ENCODE data around the gene SBF2.

Gene SBF2

DNA sequence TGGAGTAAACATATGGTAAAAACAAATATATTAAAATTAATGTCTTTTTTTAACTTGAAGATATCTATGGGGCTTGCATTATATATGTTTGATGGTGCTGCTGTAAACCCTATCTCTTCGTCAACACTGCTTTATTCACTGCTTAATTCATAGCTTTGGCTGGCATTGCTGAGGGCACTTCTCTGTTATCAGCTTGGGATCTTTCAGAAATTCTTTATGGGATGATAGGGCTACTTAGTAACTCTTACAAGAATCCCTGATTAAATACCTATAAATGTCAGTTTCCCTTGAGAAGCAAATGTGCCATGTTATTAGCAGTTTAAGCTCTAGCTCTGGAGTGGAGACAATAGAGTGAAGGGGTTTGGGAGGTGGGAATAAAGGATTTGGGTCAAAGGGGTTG lies 517.8 kb downstream of the SBF2 start:
- ChIA-PET CTCF (interaction anchor here (1.2 to 2.4 kb wide), 3 partner anchors 10 to 40 kb away, joined by 3 to 10 read pairs (median 8); no protein-coding TSS in a partner anchor), POLR2A (no interaction called here)
- DNase-seq (ENCODE audit: extremely low spot score) = no peak
- TF ChIP-seq, protein P1, sequence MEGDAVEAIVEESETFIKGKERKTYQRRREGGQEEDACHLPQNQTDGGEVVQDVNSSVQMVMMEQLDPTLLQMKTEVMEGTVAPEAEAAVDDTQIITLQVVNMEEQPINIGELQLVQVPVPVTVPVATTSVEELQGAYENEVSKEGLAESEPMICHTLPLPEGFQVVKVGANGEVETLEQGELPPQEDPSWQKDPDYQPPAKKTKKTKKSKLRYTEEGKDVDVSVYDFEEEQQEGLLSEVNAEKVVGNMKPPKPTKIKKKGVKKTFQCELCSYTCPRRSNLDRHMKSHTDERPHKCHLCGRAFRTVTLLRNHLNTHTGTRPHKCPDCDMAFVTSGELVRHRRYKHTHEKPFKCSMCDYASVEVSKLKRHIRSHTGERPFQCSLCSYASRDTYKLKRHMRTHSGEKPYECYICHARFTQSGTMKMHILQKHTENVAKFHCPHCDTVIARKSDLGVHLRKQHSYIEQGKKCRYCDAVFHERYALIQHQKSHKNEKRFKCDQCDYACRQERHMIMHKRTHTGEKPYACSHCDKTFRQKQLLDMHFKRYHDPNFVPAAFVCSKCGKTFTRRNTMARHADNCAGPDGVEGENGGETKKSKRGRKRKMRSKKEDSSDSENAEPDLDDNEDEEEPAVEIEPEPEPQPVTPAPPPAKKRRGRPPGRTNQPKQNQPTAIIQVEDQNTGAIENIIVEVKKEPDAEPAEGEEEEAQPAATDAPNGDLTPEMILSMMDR (IDR thresholded peaks at IDR 0.05; ENCODE audit: control extremely low read depth, extremely low read depth, low read depth, missing control alignments) = no peak

DNA sequence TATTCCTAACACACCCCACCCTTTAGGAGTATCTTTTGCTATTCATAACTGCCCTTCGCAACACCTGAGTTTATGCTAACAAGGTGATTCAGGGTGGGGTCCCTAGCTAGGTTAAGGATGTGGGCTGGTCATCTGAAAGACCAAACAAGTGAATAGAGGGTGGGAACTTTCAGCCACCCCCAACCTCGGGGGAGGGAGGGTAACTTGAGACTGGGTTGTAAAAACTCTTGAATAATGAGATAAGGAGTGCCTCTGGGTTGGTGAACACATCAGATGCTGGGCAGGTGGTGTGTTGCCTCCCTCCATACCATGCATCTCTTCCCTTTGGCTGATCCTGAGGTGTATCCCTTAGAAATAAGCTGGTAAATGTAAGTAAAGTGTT lies 518.6 kb downstream of the SBF2 start:
- TF ChIP-seq, protein P1 (IDR thresholded peaks at IDR 0.05; ENCODE audit: control extremely low read depth, extremely low read depth, low read depth, missing control alignments) = no peak
- no peak for DNase-seq (ENCODE audit: extremely low spot score)
- ChIA-PET CTCF (interaction anchor here (2.3 to 2.4 kb wide), 2 partner anchors 9 to 17 kb away, joined by 8 to 10 read pairs; no protein-coding TSS in a partner anchor), POLR2A (no interaction called here)

DNA sequence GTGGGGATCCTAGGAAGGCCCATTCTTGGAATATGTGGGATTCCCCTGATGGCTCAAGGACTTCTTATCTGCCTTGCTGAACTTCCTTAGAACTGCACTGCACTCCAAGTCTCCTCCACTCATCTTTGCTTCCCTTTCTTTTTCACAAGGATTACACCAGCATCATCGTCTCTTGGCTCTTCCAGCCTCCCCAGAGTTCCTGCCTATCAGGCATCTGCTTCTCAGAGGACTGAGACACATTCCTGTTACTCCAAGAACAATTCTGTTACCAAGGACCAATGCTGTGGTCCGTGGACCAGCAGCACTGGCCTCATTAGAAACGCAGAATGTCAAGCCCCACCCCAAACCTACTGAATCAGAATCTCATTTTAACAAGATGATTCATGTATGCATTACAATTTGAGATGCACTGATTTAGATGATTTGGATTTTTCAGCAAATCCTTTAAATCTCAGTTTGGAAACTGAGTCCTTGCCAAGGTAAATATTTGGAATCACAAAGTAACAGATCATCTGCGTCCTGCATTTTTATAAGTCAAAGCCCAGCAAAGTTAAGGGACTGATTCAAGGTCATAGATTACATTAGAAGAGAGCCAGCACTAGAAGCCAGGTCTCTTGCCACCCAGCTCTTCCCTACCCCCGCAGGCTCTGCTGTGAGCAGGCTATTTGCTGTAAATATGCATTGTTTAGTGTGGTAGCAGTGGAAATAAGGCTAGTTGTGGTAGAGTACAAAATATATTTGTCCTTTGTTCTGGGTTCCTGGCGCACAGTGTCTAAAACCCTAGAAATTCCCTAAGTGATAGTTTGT lies 519.2 kb downstream of the SBF2 start:
- TF ChIP-seq, protein P1 (IDR thresholded peaks at IDR 0.05; ENCODE audit: control extremely low read depth, extremely low read depth, low read depth, missing control alignments) = no peak
- CTCF ChIA-PET = interaction anchor here (2.3 kb wide), 1 partner anchor 8 kb away, joined by 8 read pairs; no protein-coding TSS in a partner anchor
- DNase-seq (ENCODE audit: extremely low spot score) = no peak
- POLR2A ChIA-PET = no interaction called here

DNA sequence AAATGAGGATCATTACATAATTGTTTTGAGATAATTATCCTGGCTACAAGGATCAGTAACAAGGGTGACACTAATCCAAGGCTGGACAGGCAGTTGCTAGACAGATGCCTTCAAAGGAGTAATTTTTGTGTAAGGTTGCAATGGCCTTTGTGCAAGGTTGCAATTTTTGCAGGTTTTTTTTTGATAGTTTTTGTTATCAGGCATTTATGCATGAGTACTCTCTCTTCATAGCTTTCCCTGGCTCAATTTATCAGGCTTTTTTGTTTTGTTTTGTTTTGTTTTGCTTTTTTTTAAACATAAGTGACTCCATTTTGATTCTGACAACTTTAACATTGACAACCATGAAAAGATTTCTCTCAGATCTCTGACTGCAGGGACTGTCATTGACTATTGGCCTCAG lies 519.9 kb downstream of the SBF2 start:
- no peak for DNase-seq (ENCODE audit: extremely low spot score)
- TF ChIP-seq, protein P1 (IDR thresholded peaks at IDR 0.05; ENCODE audit: control extremely low read depth, extremely low read depth, low read depth, missing control alignments) = no peak
- POLR2A ChIA-PET = no interaction called here
- CTCF ChIA-PET = no interaction called here

DNA sequence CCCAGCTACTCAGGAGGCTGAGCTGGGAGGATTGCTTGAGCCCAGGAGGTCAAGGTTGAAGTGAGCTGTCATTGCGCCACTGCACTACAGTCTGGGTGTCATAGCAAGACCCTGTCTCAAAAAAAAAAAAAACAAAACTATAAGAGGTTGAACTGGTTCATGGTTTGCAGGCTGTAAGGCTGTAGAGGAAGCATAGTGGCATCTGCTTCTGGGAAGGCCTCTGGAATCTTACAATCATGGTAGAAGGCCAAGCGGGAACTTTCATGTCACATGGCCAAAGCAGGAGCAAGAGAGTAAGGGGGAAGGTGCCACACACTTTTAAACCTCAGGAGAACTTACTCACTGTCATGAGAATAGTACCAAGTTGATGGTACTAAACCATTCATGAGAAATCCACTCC lies 520.5 kb downstream of the SBF2 start:
- TF ChIP-seq, protein P1 (IDR thresholded peaks at IDR 0.05; ENCODE audit: control extremely low read depth, extremely low read depth, low read depth, missing control alignments) = no peak
- CTCF ChIA-PET = no interaction called here
- no peak for DNase-seq (ENCODE audit: extremely low spot score)
- POLR2A ChIA-PET = no interaction called here

DNA sequence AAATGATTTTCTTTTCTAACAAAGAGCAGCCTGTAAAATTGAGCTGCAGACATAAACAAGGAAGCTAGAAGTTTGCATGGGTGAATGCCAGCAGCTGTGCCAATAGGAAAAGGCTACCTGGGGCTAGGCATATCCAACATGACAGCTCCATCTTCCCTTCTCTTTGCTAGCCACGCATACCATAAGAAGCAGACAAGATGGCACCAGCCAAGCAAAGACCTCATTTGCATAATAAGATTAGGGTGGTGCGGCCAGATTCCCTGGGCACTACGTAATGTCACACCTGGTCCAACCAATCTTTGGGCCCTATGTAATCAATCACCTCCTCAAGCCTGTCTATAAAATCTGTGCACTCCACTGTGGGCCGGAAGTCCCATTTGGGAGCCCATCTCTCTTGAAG lies 521.8 kb downstream of the SBF2 start:
- ChIA-PET CTCF (interaction anchor here (1.0 kb wide), 2 partner anchors 12 to 13 kb away, joined by 4 read pairs; no protein-coding TSS in a partner anchor), POLR2A (no interaction called here)
- TF ChIP-seq, protein P1 (IDR thresholded peaks at IDR 0.05; ENCODE audit: control extremely low read depth, extremely low read depth, low read depth, missing control alignments) = no peak
- DNase-seq (ENCODE audit: extremely low spot score) = no peak

All from GM10248 (cell line).